ENCODE data around the gene B9D1. TPM values are rescaled to one million over a fixed set of nuclear protein-coding genes. Genes with fewer than 3 reads are reported as not detected.

B9D1 gene
- total RNA-seq, 2 donors from 2014 or later = 10.4 to 53.4 TPM

GRCh38 chr17:19404264-19404663, 41.7 kb upstream of the B9D1 start:
- ATAC-seq = no peak
- intact Hi-C loops (cut with DNase I) = no loop called here
- WGBS, 2 donors = 47 to 61% methylated on average over 1 of the region's 1 CpG
- DNase-seq = no peak
- Histone ChIP-seq H3K36me3 (replicated peaks in 1 of 2; ENCODE audit: insufficient read depth in 1 of 2, low read depth in 2 of 2) (no peaks in the 10 kb centered on the region), H3K4me3 (no peak overlapping the region), H3K27me3 (no peaks in the 10 kb centered on the region), H3K27ac (no peak overlapping the region), H3K4me1 (no peaks in the 10 kb centered on the region), H3K9me3 (no peaks in the 10 kb centered on the region)
- no peak for TF ChIP-seq POLR2A (IDR thresholded peaks at IDR 0.05)
- no peak for TF ChIP-seq CTCF (IDR thresholded peaks at IDR 0.05)

GRCh38 chr17:19403021-19403420, 40.5 kb upstream of the B9D1 start:
- Histone ChIP-seq H3K36me3 (replicated peaks in 1 of 2; ENCODE audit: insufficient read depth in 1 of 2, low read depth in 2 of 2) (no peaks in the 10 kb centered on the region), H3K27me3 (no peaks in the 10 kb centered on the region), H3K4me1 (peaks cover 8% of the 10 kb centered on the region), H3K4me3 (no peak overlapping the region), H3K27ac (no peak overlapping the region), H3K9me3 (no peaks in the 10 kb centered on the region)
- ATAC-seq (no peak), DNase-seq (no peak)
- WGBS, 2 donors = 85 to 89% methylated on average over 4 of the region's 4 CpGs
- no peak for TF ChIP-seq POLR2A (IDR thresholded peaks at IDR 0.05)
- TF ChIP-seq CTCF (IDR thresholded peaks at IDR 0.05) = no peak
- intact Hi-C loops (cut with DNase I) = no loop called here

GRCh38 chr17:19402171-19402570, 39.6 kb upstream of the B9D1 start:
- DNase-seq (no peak), ATAC-seq (no peak)
- H3K9me3 ChIP-seq = no peaks in the 10 kb centered on the region
- H3K4me3 ChIP-seq = no peak overlapping the region
- H3K36me3 ChIP-seq (replicated peaks in 1 of 2; ENCODE audit: insufficient read depth in 1 of 2, low read depth in 2 of 2) = no peaks in the 10 kb centered on the region
- 64 to 82% methylated on average over 1 of the region's 1 CpG for WGBS, 2 donors
- no peak overlapping the region for H3K27ac ChIP-seq
- H3K4me1 ChIP-seq = peaks cover 15% of the 10 kb centered on the region
- TF ChIP-seq CTCF (IDR thresholded peaks at IDR 0.05) = no peak
- no peak for TF ChIP-seq POLR2A (IDR thresholded peaks at IDR 0.05)
- intact Hi-C loops (cut with DNase I) = no loop called here
- H3K27me3 ChIP-seq = no peaks in the 10 kb centered on the region

- Histone ChIP-seq H3K9me3 (no peaks in the 10 kb centered on the region), H3K36me3 (replicated peaks in 1 of 2; ENCODE audit: insufficient read depth in 1 of 2, low read depth in 2 of 2) (no peaks in the 10 kb centered on the region), H3K27me3 (no peaks in the 10 kb centered on the region), H3K4me1 (peaks cover 15% of the 10 kb centered on the region), H3K4me3 (no peak overlapping the region), H3K27ac (no peak overlapping the region)
- no peak for DNase-seq
- intact Hi-C loops (cut with DNase I) = no loop called here
- ATAC-seq = no peak
- TF ChIP-seq POLR2A (IDR thresholded peaks at IDR 0.05) (no peak), CTCF (IDR thresholded peaks at IDR 0.05) (no peak)
- 65 to 67% methylated on average over 8 of the region's 8 CpGs for WGBS, 2 donors
Measured at GRCh38 chr17:19401321-19402010, 38.9 kb upstream of the B9D1 start.
